Limb (tissue), 2 donors: Measurements from ENCODE around the gene P2RY6.
A peak's percentile ranks its signal among the peaks of the same experiment; 100 is the strongest.

Source experiments
- DNase-seq, 2 donors: peaks; one replicate each; pipeline ENCODE4 v3.0.0-alpha.2; 2016; ENCODE audit errors: extremely low spot score in 2 of 2

The P2RY6 gene

DNA sequence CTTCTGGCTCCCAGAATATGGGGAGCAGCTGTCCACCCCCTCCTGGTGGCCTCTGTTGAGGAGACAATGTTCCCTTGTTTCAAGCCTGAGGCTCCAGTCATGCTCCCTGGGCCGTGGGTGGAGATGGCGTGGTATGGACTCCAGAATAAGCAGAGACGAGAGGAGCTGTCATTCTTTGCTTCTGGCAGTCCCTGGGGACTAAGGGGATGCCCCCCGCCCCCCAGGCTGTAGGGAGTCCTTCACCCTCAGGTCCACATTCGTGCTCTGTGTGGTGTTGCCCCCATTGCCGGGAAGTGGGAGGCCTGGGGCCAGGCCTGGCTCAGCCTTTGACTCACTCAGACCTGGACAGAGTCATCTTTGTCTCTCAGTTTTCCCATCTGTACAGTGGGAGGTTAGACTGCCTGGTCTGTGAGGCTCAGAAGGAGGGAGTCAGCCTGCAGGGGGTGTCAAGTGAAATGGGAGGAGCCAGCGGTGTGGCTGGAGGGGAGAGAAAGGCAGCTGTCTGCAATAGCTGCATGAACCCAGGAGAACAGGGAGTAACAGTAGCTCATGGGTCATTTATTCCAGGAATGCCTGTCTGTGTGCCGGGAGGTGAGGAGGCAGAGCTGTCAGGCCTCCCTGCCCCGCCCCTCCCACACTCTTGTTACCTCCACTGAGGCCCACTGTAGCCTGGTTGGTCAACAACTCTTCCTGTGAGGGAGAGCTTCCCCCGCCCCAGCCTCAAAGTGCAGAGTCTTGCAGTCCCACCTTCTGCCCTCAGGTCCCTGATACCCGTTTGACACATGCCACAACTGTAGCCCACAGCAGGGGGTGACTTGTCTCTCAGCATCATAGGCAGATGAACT, 42.2 kb downstream of the P2RY6 start:
- peak in 1 of 2 donors; percentile 52 for DNase-seq

DNA sequence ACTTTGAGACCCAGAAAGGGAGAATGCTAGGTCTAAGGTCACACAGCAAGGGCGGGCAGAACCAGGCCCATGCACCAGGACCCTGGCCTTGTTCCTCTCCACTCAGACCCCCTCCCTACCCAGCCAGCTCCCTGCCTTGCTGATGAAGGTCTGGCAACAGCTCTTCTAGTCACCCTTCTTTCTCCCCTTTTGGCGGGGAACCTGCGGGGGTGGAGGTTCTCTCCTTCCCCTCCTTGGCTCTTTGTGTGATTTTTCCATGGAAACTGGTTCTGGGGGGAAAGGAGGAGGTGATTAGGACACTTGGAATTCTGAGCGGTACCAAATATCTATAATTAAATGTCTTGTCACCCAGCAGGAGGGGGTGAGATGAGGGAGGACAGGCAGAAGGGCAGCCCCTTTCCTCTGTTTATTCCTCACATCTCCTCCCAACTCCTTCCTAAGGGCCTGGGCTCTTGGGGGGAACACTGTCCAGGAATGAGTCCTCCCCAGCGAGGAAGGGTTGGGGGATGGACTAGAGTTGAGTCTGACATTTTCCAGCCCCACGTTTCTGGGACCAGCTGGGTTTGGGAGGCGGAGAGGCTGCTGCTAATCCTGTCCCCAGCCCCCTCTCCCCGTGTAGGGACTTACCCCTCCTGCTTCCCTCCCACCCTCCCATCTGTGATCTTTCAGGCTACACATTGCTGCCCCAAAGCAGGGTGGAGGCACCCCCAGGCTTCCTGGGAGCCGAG, 43.3 kb downstream of the P2RY6 start:
- no peak for DNase-seq

DNA sequence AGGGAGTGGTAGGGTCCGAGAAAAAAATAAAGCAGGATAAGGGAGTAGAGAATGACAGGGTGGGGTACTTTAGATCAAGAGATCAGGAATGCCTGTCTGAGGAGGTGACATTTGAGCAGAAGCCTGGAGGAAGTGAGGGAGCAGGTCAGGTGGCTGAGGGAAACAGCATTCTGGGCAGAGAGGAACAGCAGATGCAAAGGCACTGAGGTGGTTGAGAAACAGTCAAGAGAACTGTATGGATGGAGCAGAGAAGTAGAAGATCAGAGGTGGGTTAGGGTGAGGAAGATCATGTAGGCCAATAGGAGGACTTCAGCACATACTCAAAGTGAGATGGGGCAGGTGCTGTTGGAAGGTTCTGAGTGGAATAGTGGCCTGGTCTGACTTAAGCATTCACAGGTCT, 44.3 kb downstream of the P2RY6 start:
- no peak for DNase-seq

DNA sequence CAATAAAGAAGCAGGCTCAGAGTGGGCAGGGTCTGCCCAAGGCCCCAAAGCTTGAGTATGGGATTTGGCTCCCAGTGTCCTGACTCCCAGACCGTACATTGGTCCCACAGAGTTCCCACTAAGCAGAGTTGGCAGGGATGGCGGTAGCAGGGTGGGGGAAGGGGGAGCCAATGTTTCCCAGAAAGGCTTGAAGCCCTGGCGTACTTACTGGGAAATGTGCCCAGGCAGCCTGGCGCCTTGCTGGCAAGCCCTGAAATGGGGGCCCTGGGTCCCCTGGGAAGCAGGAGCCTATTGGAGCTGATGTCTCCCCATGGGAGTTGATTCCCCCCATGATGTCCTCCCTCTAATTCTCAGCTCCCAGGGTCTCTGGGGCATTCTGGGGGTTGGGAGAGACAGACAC, 45.2 kb downstream of the P2RY6 start:
- DNase-seq, result no peak

DNA sequence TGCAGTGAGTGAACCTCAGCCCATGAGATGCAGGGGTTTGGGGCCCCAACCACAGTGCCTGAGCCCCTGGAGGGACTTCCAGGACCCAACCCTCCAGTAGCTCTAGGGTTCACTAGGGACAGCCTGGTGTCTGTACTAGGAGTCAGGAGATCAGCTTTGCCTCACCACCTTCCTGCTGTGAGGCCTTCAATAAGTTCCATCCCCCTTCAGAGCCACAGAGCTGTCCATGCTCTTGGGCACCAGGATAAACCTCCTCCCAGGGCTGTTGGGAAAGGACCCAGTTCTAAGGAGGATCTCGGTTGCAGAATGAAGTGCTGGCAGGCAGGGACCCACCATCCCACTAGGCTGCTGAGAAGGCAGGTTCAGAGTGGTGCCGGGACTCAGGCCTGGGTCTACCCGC, 45.7 kb downstream of the P2RY6 start:
- DNase-seq, result no peak

DNA sequence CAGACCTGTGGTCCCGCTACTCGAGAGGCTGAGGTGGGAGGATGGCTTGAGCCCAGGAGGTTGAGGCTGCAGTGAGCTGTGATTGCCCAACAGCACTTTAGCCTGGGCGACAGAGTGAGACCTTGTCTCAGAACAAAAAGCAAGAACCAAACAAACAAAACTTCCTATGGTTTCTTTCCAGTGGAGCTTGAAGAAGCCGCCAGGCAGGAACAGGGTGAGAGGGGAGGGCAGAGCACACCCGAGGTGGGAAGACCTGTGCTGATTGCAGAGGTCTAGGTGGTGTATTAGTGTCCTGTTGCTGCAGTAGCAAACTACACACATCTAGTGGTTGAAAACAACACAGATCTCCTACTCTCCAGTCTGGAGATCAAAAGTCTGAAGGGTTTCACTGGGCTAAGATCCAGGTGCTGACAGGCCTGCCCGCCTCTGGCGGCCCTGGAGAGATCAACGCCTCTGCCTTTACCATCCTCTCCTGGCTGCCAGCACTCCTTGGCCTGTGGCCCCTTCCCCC, 46.4 kb downstream of the P2RY6 start:
- DNase-seq, result no peak

DNA sequence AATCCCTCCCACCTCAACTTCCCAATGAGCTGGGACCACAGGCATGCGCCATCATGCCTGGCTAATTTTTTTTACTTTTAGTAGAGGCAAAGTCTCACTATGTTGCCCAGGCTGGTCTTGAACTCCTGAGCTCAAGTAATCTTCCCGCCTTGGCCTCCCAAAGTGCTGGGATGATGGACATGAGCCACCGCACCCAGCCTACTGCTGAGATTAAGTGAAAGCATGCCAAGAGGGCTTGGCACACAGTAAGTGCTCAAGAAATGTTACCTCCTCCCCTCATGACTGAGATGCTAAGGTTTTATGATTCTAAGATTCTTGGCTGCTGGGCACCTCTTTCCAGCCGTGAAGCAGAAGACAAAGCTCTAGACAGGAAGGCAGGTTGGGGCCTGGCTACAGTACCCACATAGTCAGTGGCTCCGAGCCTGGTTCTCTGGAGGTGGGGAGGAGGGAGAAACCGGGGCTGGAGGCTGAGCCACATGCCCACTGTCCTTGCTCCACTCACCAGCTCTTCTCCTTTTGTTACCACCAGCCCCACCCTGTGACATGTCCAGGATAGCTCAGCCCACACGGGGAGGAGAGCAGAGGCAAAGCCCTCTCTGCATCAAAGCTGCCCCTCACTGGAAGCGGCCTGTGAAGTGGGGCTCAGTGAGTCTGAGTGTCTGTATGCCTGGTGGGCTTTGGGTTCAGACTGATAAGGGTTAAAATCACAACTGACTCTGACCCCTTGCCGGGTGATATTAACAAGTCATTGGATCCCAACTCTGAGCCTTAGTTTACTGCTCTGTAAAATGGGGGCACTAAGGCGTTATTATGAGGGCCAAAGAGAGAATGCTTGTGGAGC, 48.8 kb downstream of the P2RY6 start:
- no peak for DNase-seq

DNA sequence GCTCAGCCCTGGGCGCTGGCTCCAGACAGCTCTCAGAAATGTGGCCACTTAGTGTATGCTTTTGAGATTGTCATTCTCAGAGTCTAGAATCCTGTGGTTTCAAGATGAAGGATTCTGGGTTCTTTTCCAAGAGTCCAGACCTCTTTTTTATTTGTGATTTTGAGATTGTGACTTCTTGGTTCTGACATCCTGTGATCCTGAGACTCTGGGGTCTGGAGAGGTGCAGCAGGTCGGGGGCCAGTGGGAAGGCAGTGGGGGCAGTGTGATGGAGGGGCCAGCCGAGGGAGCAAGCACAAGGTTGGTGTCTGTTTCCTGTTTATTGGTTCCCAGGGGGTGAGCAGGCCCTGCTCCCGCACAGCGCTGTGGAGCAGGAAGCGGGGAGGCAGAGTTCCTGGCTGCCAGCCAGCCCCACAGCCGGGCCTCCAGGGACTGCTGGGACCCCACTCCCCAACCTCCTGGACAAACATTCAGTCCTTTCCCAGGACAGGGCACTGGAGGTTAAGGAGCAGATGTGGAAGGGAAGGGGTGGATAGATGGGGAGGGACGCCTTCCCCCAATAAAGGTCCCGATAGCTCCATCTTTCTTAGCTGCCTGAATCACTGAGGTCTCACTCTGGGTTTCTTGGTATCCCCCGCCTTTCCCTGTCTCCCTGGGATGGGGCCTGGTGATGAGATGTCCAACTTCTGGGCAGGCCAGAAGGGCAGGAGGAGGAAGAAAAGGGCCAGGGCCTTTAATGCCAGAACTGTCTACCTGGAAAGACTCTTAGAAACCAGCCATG, 49.7 kb downstream of the P2RY6 start:
- peak in 1 of 2 donors; percentile 72 for DNase-seq

DNA sequence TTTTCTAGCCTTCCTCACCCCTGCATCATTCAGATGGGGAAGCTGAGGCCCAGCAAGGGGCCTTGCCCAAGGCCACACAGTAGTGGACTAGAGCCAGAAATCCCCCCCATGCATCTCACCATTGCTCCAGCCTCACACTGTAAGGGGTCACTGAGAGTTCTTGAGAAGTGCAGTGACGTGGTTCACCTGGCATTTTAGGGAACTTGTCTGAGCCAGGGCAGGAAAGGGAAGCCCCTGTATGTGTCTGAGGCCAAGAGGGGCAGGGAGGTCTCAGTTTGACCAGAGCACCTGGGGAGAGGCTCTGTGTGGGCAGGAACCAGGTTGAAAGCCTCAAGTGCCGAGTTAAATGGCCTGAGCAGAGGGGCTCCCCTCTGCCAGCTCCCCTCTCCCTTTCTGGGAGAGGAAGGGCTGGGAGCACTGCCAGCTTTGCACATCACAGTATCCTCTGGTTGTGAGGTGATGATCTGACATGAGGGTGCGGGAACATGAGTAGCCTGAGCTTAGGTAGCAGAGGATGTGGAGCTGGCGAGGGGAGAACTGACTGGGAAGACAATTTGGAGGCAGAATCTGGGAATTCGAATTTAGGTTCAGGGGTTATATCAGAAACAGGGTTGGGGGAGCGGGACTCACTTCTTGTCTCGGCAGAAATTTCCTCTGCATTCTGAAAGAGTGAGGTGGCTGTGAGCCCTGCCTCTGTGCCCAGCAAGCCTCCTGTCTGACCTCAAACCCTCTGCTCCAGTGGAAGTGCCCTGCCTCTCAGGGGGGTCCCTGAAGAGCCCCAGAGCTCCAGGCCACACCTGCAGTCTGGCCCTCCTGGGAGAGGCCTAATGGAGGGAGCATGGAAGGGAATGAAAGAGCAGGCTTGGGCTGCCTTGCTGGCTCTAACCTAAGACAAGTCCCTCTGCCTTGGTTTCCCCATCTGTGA, 50.5 kb downstream of the P2RY6 start:
- no peak for DNase-seq

DNA sequence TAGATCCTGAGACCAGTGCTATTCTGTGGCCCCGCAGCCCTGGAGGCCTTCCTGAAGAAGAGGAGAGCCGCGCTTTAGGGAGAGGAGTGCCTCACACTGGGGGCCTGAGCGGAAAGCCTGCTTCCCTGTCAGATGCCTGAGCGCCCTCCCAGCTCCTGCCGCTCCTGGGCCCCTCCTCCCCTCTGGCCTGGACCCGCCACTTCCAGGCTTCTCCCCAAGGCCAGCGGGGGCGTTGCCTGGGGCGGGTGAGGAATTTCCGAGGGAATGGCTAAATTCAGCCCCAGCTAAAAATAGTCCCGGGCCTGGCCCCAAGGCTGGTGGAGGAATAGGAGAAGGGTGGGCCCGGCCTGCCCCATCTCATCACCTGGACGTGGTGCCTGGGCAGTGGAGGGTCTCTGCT, 51.3 kb downstream of the P2RY6 start:
- DNase-seq, result peak in 1 of 2 donors; percentile 79

DNA sequence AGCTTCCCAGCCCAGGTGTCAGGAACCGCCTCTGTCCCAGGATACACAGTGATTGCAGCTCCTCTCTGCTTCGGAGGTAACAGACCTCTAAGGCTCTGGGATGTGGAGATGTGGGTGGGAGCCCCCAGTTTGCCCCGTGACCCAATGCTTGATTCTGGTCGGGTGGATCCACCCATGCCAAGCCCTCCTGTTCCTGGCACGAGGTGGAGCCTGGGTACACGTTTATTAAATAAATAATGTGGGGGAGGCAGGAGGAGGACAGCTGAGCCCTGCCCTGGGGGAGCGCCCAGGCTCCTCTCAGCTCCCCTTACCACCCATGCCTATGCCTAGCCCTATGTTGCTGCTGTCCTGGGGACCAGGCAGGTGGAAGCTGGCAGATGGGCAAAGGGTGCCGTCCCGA, 52.0 kb downstream of the P2RY6 start:
- no peak for DNase-seq

DNA sequence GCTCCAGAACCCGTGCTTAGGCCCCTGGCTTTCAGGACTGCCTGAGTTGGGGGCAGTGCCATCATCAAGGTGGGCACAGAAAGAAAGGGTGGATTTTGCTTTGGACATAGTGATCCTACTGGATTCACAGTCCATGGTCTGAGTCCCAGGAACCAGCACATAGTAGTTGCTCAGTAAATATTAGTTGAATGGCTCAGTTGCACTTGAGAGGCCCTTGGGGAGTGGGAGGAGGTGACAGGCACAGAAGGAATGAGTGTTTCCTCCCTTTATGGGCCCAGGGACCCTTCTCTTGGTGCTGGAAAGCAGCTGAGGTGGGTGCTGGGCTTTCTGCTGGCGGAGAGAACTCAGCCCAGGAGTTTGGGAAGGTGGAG, 52.5 kb downstream of the P2RY6 start:
- no peak for DNase-seq

DNA sequence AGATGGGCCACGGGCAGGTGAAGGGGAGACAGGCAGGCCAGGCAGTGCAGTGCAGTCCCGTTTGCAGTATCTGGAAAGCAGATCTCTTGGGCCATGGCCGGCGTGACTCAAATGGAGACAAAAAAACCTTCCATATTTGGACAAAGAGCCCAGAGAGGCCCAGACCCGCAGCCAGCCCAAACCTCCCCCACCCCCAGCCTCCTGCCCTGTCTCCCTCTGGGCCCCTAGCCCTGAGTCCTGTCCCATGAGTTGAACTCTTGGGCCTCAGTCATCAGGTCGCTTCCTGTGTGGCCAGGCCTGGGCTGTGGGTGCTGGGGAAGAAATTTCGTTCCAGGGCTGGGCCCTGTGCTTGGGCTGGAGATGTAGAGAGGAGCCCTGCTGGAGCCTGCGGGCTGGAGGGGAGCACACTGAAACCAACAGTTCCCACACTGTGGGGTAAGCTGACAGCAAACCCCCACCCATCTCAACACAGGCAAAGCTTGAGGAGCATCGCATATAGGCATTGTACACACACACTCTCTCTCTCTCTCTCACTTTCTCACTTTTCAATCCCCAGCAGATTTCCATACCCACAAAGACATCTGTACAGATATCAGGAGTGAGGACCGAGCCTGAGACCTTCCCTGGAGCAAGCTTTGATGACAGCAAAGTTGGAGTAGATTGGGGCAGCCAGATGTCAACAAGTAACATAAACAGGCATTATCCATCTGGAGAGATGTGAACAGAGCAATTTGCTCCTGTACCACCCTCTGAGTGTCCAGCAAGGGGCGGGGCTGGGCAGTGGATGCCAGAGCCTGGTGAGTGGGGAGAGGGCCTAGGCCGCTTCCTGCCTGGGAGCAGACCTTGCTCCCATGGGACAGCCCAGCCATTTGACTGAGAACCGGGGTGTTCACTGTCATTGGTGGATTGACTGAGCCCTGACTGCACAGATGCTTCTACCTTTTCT, 53.2 kb downstream of the P2RY6 start:
- DNase-seq, result no peak

DNA sequence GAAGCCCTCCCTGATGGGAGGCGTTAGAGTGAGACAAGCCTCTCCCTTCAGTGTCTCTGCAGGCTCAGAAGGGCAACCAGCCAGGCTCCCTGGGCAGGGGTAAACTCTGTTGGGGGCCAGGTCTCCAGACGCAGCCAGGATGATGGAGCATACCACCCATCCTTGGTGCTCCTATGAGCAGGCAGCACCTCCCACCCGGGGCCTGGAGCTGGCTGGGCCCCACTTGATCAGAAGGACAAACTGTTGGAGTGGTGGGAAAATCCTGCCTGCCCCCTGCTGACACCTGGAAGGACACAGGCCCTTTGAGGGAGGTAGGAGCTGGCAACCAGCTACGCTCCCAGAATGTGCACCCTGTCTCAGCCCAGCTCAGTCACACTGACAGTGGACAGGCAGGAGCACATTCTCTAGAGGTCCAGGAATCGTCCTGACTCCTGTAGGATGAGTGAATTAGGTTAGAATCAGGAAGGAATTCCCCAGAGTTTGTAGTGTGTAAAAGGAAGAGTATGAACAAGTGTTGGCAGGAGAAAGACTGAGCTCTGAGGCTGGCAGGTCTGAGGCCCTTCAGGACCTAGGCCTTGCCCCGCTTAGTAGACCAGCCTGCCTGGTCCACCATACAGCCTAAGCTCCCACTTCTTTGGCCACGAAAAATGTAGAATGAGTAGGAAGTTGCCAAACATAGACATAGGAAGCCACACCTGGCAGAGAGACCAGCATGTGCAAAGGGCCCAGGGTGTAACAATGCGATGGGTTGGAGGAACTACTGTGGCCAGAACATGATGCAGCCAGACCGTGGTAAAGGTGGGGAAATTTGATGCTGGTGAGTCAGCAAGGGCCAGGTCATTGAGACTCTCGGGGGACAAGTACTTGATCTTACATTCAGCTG, 55.0 kb downstream of the P2RY6 start:
- no peak for DNase-seq

DNA sequence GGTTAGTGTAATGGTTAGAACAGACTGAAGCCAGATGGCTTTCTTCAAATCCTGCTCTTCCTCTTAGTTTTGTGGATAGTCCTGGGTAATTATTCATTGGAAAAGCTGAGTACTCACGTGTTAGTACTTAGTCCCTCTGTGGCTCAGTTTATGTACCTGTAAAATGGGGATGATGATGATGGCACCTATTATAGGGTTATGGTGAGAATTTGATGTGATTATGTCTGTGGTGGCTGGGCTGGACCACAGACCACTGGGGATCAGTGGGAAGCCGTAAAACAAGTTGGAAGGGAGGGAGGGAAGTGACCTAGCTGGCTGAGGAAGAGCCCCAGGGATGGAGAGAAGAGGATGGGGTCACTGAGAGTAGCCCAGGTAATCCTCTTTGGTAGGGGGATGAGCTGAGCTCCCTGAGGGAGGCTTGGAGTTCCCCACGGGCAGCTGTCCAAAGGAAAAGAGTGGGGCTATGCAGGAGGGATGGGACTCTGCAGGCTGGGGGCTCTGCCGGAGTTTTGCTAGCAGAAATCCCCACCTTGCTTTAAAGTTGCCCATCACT, 55.8 kb downstream of the P2RY6 start:
- no peak for DNase-seq

DNA sequence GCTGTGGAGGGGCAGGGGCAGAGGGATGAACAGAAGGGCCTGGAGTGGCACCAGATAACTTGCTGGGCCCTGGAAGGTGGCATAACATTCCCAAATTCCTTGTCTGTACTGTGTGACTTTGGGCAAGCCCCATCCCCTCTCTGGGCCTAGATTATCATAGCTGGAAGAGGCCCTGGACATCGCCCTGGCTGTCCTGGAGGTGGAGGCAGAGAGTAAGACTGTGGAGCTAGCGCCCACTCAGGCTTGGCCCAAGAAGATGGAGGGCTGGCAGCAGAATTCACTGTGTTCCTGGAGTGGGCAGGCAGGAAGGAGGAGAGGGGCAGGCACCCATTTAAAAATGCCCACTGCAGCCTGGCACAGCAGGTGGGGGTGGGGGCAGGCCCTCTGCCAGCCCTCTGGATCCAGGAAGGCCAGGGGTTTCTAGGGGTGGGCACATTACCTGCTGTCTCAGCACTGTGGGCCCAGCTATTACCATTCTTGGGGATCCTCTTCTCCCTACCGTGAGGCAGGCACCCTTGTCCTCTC, 58.5 kb downstream of the P2RY6 start:
- no peak for DNase-seq
